ENCODE results near the gene CHST5.
"Not testable (repeated sequence)": the region's sequence is repeated elsewhere in the genome, so short reads cannot be mapped to it uniquely, and the experiment has no call there.

CHST5 gene

DNA sequence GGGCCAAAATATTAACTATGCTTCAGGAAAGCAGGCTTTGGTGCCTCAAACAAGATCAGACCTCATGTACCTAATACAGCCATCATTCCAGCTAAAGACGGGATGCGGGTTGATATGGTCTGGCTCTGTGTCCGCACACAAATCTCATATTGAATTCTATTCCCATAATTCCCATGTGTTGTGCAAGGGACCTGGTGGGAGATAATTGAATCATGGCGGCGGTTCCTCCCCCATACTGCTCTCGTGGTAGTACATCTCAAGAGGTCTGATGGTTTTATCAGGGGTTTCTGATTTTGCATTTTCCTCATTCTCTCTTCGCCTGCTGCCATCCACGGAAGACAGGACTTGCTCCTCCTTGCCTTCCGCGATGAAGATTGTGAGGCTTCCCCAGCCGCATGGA lies 21.6 kb downstream of the CHST5 start:
- Histone ChIP-seq H3K36me3 (ENCODE audit: control insufficient read depth, insufficient read depth, low read length) (no peaks in the 10 kb centered on the region), H3K4me3 (ENCODE audit: insufficient read depth, low read depth, low read length) (no peak overlapping the region), H3K9me3 (ENCODE audit: control insufficient read depth, low read length) (no peaks in the 10 kb centered on the region), H3K27me3 (ENCODE audit: control insufficient read depth, insufficient read depth, low read length, poor library complexity, severe bottlenecking) (no peaks in the 10 kb centered on the region), H3K27ac (ENCODE audit: insufficient read depth, low read depth, low read length, poor library complexity, severe bottlenecking) (no peak overlapping the region), H3K4me1 (ENCODE audit: control insufficient read depth, insufficient read depth, low read length) (no peaks in the 10 kb centered on the region)
- 95 to 96% methylated on average over 11 of the region's 11 CpGs for whole genome bisulfite sequencing, 2 experiments

- H3K36me3 ChIP-seq (ENCODE audit: control insufficient read depth, insufficient read depth, low read length) = no peaks in the 10 kb centered on the region
- no peaks in the 10 kb centered on the region for H3K4me1 ChIP-seq (ENCODE audit: control insufficient read depth, insufficient read depth, low read length)
- H3K27me3 ChIP-seq (ENCODE audit: control insufficient read depth, insufficient read depth, low read length, poor library complexity, severe bottlenecking) = no peaks in the 10 kb centered on the region
- H3K9me3 ChIP-seq (ENCODE audit: control insufficient read depth, low read length) = no peaks in the 10 kb centered on the region
- no peak overlapping the region for H3K27ac ChIP-seq (ENCODE audit: insufficient read depth, low read depth, low read length, poor library complexity, severe bottlenecking)
- H3K4me3 ChIP-seq (ENCODE audit: insufficient read depth, low read depth, low read length) = no peak overlapping the region
- 84 to 88% methylated on average over 7 of the region's 7 CpGs for WGBS, 2 experiments
These were observed 29.3 kb downstream of the CHST5 start for GRCh38 chr16:75506574-75506973.

- H3K36me3 ChIP-seq (ENCODE audit: control insufficient read depth, insufficient read depth, low read length) = no peaks in the 10 kb centered on the region
- H3K4me3 ChIP-seq (ENCODE audit: insufficient read depth, low read depth, low read length) = no peak overlapping the region
- 89 to 93% methylated on average over 3 of the region's 3 CpGs for WGBS, 2 experiments
- H3K4me1 ChIP-seq (ENCODE audit: control insufficient read depth, insufficient read depth, low read length) = no peaks in the 10 kb centered on the region
- no peaks in the 10 kb centered on the region for H3K27me3 ChIP-seq (ENCODE audit: control insufficient read depth, insufficient read depth, low read length, poor library complexity, severe bottlenecking)
- no peaks in the 10 kb centered on the region for H3K9me3 ChIP-seq (ENCODE audit: control insufficient read depth, low read length)
- H3K27ac ChIP-seq (ENCODE audit: insufficient read depth, low read depth, low read length, poor library complexity, severe bottlenecking) = no peak overlapping the region
These were observed 29.8 kb downstream of the CHST5 start for GRCh38 chr16:75506107-75506506.

DNA sequence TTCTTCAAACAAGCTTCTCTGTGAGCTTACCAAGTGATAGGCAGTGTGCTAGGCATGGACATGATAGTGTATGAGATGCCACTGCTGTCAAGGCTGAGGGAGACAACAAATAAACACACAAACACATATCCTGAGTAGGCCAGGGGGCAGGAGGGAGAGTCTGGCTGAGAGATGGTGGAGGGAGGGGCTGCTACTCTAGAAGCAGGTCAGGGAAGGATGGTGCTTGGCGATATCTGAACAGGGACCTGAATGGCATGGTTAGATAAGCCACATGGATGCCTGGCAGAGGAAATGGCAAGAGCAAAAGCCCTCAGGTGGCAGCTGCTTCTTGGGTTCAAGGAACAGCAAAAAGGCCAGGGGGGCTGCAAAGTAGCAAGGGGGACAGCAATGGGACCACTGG lies 32.1 kb downstream of the CHST5 start:
- H3K36me3 ChIP-seq (ENCODE audit: control insufficient read depth, insufficient read depth, low read length) = no peaks in the 10 kb centered on the region

GRCh38 chr16:75502916-75503605 lies 32.8 kb downstream of the CHST5 start:
- Histone ChIP-seq H3K36me3 (ENCODE audit: control insufficient read depth, insufficient read depth, low read length) (no peaks in the 10 kb centered on the region), H3K27me3 (ENCODE audit: control insufficient read depth, insufficient read depth, low read length, poor library complexity, severe bottlenecking) (no peaks in the 10 kb centered on the region), H3K4me1 (ENCODE audit: control insufficient read depth, insufficient read depth, low read length) (no peaks in the 10 kb centered on the region), H3K4me3 (ENCODE audit: insufficient read depth, low read depth, low read length) (no peak overlapping the region), H3K9me3 (ENCODE audit: control insufficient read depth, low read length) (no peaks in the 10 kb centered on the region), H3K27ac (ENCODE audit: insufficient read depth, low read depth, low read length, poor library complexity, severe bottlenecking) (no peak overlapping the region)
- 90 to 96% methylated on average over 4 of the region's 4 CpGs for WGBS, 2 experiments

More for the DNA sequence above, 32.1 kb downstream of the CHST5 start:
- Histone ChIP-seq H3K9me3 (ENCODE audit: control insufficient read depth, low read length) (no peaks in the 10 kb centered on the region), H3K4me3 (ENCODE audit: insufficient read depth, low read depth, low read length) (no peak overlapping the region), H3K27ac (ENCODE audit: insufficient read depth, low read depth, low read length, poor library complexity, severe bottlenecking) (no peak overlapping the region), H3K4me1 (ENCODE audit: control insufficient read depth, insufficient read depth, low read length) (no peaks in the 10 kb centered on the region), H3K27me3 (ENCODE audit: control insufficient read depth, insufficient read depth, low read length, poor library complexity, severe bottlenecking) (no peaks in the 10 kb centered on the region)
- WGBS, 2 experiments = 92 to 93% methylated on average over 1 of the region's 1 CpG

DNA sequence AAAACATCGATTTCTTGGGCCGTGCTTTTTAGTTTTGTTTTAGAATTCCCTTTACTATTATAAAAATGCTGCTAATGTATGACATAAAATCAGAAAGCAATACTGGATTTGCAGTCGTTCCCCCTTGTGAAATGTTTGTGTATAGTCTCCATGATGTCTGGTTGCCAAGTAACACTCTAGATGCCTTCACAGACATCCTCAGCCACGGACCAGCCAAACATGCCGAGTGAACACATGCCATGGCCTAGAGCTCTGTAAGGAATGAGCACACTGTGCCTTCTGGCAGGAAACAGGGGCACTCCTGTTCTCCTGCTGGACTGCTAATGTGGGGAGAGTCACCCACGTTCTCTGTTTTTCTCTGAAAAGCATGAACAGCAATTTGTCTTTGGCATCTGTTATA lies 34.1 kb downstream of the CHST5 start:
- H3K4me3 ChIP-seq (ENCODE audit: insufficient read depth, low read depth, low read length); H3K9me3 ChIP-seq (ENCODE audit: control insufficient read depth, low read length); H3K27ac ChIP-seq (ENCODE audit: insufficient read depth, low read depth, low read length, poor library complexity, severe bottlenecking); H3K27me3 ChIP-seq (ENCODE audit: control insufficient read depth, insufficient read depth, low read length, poor library complexity, severe bottlenecking); H3K36me3 ChIP-seq (ENCODE audit: control insufficient read depth, insufficient read depth, low read length); H3K4me1 ChIP-seq (ENCODE audit: control insufficient read depth, insufficient read depth, low read length): not testable (repeated sequence)
- WGBS, 2 experiments = 90 to 93% methylated on average over 3 to 6 of the region's 6 CpGs

- H3K9me3 ChIP-seq (ENCODE audit: control insufficient read depth, low read length) = no peaks in the 10 kb centered on the region
- H3K4me3 ChIP-seq (ENCODE audit: insufficient read depth, low read depth, low read length) = no peak overlapping the region
- H3K27ac ChIP-seq (ENCODE audit: insufficient read depth, low read depth, low read length, poor library complexity, severe bottlenecking) = no peak overlapping the region
- no peaks in the 10 kb centered on the region for H3K36me3 ChIP-seq (ENCODE audit: control insufficient read depth, insufficient read depth, low read length)
- 92 to 95% methylated on average over 5 of the region's 5 CpGs for WGBS, 2 experiments
- no peaks in the 10 kb centered on the region for H3K27me3 ChIP-seq (ENCODE audit: control insufficient read depth, insufficient read depth, low read length, poor library complexity, severe bottlenecking)
- H3K4me1 ChIP-seq (ENCODE audit: control insufficient read depth, insufficient read depth, low read length) = no peaks in the 10 kb centered on the region
These were observed 34.5 kb downstream of the CHST5 start for GRCh38 chr16:75501359-75501758.

GRCh38 chr16:75498605-75499322 lies 37.1 kb downstream of the CHST5 start:
- H3K27me3 ChIP-seq (ENCODE audit: control insufficient read depth, insufficient read depth, low read length, poor library complexity, severe bottlenecking); H3K4me1 ChIP-seq (ENCODE audit: control insufficient read depth, insufficient read depth, low read length); H3K4me3 ChIP-seq (ENCODE audit: insufficient read depth, low read depth, low read length); H3K36me3 ChIP-seq (ENCODE audit: control insufficient read depth, insufficient read depth, low read length); H3K27ac ChIP-seq (ENCODE audit: insufficient read depth, low read depth, low read length, poor library complexity, severe bottlenecking); H3K9me3 ChIP-seq (ENCODE audit: control insufficient read depth, low read length): not testable (repeated sequence)
- WGBS, 2 experiments = 92% methylated on average over 5 of the region's 13 CpGs

DNA sequence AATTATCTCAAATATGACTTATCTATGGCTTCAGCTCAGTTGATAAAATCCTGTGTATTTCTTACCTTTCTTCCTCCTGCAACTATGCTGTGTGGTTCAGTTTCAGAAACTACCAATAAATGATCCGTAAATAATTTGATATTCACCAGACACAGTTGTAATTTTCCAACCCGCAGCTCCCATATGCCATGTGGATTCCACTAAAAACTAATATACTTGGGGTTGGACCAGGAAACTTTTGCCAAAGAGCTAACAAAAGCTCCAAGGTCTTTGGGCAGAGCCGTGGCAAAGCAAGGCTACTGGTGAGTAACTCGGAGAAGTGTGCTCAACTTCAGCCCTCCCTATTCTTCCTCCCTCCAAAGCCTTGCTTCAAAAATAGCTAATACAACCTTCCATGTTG lies 38.4 kb downstream of the CHST5 start:
- H3K9me3 ChIP-seq (ENCODE audit: control insufficient read depth, low read length) = no peaks in the 10 kb centered on the region
- no peaks in the 10 kb centered on the region for H3K36me3 ChIP-seq (ENCODE audit: control insufficient read depth, insufficient read depth, low read length)
- 93 to 94% methylated on average over 4 of the region's 4 CpGs for WGBS, 2 experiments
- H3K4me1 ChIP-seq (ENCODE audit: control insufficient read depth, insufficient read depth, low read length) = no peaks in the 10 kb centered on the region
- peaks cover 8% of the 10 kb centered on the region for H3K27me3 ChIP-seq (ENCODE audit: control insufficient read depth, insufficient read depth, low read length, poor library complexity, severe bottlenecking)
- no peak overlapping the region for H3K27ac ChIP-seq (ENCODE audit: insufficient read depth, low read depth, low read length, poor library complexity, severe bottlenecking)
- no peak overlapping the region for H3K4me3 ChIP-seq (ENCODE audit: insufficient read depth, low read depth, low read length)

DNA sequence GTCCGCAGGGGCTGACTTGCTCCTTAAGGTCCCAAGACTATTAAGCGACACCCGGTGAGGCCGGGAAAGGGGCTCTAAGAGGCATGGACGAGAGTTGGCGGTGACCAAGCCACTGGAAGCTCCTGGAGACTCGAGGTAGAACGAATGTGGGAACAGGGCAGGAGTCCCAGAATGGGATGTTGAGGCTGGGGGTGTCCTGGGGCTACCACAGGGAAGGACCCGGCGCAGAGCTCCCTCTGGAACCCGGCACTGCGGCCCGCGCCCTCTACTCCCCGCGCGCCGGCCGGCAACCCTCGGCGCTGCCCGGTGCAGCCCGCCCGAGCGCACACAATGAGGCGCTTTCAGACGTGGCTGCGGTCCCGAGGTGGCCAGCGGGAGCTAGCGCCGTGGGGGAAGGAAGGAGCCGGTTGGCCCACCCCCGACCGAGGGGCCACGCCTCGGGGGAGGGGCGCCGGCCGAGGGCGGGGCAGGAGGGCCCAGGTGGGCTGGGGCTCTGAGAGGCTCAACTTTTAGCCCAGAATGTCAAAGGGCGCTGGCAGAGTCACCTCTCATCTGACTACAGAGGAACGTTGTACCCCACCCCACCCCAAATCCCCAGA lies 40.7 kb downstream of the CHST5 start, which contains the start of gene CHST6:
CHST6 (minus strand) TSS at position 366 of the 599 bp plus-strand sequence. CDS start 15,613 bp downstream, outside the sequence.
- Histone ChIP-seq H3K27ac (ENCODE audit: insufficient read depth, low read depth, low read length, poor library complexity, severe bottlenecking) (no peak within 1 kb of the TSS), H3K27me3 (ENCODE audit: control insufficient read depth, insufficient read depth, low read length, poor library complexity, severe bottlenecking) (peaks cover 8% of the 10 kb centered on the region), H3K4me1 (ENCODE audit: control insufficient read depth, insufficient read depth, low read length) (peaks cover 3% of the 10 kb centered on the region), H3K9me3 (ENCODE audit: control insufficient read depth, low read length) (no peaks in the 10 kb centered on the region), H3K36me3 (ENCODE audit: control insufficient read depth, insufficient read depth, low read length) (no peaks in the 10 kb centered on the region), H3K4me3 (ENCODE audit: insufficient read depth, low read depth, low read length) (peak within 1 kb of the TSS; percentile 57)
- 2% methylated on average over 43 of the region's 43 CpGs for WGBS, 2 experiments
